Measurements from ENCODE around the gene LARGE1.

The LARGE1 gene

DNA sequence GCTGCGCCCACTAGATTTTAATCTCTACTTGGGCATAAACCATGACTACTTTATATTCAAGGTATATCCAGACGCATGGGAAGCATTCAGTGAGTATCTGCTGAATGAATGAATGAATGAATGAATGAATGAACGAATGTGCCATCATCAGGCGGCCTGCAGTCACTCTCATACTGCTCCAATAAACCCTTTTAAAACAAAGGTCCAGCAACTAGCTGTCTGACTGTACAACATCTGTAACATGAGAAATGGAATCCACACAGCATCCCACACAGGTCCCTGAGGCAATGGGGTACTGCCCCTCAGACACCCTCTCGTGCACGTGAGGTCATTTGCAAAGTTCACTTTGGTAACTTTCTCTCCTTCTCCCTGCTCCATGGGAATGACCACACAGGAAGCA is 147.5 kb downstream of the LARGE1 start:
- TF ChIP-seq, protein P1, sequence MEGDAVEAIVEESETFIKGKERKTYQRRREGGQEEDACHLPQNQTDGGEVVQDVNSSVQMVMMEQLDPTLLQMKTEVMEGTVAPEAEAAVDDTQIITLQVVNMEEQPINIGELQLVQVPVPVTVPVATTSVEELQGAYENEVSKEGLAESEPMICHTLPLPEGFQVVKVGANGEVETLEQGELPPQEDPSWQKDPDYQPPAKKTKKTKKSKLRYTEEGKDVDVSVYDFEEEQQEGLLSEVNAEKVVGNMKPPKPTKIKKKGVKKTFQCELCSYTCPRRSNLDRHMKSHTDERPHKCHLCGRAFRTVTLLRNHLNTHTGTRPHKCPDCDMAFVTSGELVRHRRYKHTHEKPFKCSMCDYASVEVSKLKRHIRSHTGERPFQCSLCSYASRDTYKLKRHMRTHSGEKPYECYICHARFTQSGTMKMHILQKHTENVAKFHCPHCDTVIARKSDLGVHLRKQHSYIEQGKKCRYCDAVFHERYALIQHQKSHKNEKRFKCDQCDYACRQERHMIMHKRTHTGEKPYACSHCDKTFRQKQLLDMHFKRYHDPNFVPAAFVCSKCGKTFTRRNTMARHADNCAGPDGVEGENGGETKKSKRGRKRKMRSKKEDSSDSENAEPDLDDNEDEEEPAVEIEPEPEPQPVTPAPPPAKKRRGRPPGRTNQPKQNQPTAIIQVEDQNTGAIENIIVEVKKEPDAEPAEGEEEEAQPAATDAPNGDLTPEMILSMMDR (IDR thresholded peaks at IDR 0.05): no peak

DNA sequence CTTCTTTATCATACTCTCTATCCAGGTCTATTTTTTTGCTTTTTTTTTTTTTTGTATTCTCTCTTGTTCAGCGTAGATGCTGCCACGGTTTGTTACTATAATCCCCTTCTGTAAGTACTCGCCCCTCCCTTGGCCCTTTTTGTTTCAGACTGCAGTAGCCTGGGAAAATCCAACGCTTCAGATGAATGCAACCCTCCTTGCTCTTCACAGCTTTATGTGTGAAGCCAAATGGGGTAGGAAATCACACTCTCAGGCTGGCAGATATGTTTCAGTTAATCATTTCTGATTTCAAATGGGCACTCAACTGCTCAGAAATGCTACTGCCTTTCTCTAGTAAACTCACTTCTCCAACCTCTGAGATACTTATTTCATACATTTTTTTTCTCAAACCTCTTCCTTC is 149.1 kb downstream of the LARGE1 start:
- TF ChIP-seq, protein P1 (IDR thresholded peaks at IDR 0.05): no peak

DNA sequence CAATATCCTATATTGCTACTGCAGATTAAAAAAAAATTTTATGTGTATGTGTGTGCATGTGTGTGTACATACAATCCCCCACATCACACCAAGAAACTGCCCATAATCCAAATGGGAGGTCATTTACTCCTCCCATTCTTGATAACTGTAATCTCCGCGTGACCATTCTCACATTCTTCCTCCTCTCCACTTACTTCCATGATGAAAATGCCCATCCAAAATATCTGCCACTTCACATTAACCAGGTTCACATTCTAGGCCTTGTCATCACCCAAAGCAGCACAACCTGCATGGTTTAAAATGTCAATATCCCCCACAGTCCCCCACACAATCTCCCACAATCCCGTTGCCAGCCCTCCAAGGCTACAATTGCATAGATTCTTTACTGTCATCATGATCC is 149.6 kb downstream of the LARGE1 start:
- TF ChIP-seq, protein P1 (IDR thresholded peaks at IDR 0.05): no peak

DNA sequence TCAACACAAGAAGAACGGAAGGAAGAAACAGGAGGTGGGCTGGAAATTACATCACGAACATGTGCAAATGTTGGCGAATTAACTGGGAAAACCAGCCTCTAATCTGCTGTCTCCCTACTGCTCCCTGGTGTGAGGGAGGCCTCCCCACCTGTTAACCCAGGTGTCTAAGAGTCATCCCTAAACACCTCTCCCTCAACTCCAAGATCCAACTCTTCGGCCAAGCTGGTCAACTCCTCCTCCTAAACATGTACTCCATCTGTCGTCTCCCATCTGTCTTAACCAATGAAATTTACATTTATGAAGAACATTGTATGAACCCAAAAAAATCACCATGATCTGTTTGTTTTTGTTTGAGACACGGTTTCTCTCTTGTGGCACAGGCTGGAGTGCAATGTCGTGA is 154.2 kb downstream of the LARGE1 start:
- TF ChIP-seq, protein P1 (IDR thresholded peaks at IDR 0.05): no peak

DNA sequence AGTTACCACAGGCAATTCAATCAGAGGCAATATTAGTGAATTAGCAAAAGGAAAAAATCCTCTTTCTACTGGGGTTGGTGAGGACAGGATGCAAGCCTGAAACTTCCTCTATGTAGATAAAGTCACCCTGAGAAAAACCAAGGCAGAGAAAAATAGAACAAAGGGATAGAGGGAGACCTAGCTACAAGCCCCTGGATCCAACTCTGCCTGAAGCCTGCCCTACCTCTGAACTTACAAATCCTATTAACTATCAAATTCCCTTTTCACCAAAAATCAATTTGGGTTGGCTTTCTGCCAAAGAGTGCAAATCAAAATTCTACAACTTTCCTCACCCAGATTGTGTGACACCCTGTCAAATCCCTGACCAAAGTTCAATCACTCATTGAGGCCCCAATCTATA is 161.3 kb downstream of the LARGE1 start:
- TF ChIP-seq, protein P1 (IDR thresholded peaks at IDR 0.05): no peak

DNA sequence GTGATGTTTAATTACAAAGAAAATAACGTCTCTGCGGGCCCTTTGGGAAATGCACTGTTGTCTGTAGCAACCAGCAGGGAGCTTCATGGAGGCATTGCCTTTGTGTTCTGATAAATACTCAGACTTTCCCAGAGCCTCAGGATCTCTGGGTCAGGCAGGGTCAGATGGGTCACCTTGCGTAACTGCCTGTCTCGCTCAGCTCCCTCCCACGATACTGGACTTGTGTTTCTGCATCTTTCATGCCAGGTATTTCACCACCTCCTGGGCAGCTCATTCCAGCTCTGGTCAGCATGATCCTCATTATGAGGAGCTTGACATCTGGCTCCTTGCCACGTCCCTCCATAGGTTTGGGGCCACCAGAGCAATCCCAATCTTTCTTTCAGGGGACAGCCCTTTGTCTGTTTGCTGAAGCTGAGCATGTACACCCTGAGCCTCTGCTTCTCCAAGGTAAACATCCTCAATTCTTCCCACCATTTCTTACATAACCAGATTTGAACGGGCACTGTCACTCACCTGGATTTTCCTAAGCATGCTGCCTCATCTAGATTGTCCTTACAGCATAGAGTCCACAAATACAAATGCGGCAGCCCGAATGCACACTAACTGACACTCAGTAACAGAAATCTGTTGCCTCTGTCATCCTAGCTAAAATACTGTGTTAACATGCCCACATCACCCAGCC is 162.3 kb downstream of the LARGE1 start:
- TF ChIP-seq, protein P1 (IDR thresholded peaks at IDR 0.05): no peak

DNA sequence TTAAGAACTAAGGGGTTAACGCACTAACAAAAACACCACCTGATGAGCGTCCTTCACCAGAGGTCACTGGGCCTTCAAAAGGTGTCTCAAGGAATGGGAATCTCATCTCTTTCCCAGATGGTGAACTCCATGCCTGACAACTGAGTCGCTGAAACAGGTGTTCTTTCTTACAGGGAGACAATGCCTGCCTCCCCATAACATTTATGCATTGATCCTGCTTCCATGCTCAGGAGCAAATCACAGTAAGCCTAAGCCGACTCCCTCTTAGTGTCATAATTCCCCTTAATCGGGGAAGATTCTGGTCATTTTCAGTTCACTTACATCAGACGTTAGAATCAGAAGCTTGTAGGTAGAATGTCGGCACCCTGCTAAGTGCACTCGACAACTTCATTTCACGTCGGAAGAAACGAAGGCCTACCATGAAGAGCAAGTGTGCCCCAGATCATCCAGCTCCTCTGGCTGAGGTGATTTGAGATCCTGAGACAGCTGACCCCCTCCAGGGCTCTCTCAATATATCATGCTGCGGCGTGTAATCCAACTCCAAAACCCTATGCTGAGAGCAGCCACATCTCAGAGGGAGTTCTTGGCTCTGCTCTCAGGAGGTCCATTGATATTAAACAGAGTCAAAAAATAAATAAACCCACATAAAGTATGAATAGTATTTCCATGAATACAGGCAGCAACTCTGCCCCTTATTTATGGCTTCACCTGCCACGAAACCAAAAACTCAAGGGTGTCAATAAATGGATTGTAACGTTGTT is 163.1 kb downstream of the LARGE1 start:
- TF ChIP-seq, protein P1 (IDR thresholded peaks at IDR 0.05): no peak
